ENCODE measurements around the gene METTL5. TPM values are rescaled to one million over a fixed set of nuclear protein-coding genes. Genes with fewer than 3 reads are reported as not detected.
A peak's percentile ranks its signal among the peaks of the same experiment; 100 is the strongest.

METTL5 gene
- total and polyA plus RNA-seq, 9 of the 15 experiments (the other 6 are each of a cell fraction or from before 2014, with no cell fraction given): 149 to 471 (median 224) TPM

DNA sequence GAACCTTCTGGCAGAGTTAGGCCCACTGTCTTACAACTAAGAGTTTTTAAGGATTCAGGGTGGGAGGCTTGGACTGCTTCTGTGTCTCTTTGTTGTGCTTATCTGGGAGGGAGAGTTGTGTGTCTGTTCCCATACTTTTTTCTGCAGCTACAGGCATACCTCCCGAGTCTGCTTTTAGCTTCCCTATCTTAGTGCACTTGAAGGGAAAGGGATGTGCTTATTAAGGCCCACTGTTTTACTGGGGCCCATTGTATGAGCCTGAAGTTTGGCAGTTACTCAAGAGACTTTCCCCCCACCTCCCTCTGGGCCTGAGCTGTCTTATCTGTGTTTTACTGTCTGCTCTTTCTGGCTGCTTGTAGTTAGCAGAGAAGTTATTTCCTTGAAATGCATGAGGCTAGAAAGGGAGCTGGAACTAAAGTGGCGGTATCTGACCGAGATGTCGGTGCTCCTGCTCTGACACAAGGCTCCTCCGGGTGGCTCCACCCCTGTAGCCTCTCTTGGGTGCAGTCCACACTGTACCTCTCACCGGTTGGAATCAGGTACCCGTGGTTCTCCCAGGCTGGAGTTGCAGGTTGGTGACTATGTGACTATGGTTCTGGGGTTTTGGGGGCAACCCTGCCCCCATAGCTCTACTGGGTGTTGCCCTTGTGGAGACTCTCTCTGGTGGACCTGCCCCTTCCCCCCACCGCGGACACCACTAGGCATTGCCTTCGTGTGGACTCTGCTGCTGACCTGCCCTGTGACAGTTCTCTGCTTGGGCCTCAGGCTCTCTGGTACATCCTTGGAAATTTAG, 15.4 kb upstream of the METTL5 start (continued):
- TF ChIP-seq, protein P1, sequence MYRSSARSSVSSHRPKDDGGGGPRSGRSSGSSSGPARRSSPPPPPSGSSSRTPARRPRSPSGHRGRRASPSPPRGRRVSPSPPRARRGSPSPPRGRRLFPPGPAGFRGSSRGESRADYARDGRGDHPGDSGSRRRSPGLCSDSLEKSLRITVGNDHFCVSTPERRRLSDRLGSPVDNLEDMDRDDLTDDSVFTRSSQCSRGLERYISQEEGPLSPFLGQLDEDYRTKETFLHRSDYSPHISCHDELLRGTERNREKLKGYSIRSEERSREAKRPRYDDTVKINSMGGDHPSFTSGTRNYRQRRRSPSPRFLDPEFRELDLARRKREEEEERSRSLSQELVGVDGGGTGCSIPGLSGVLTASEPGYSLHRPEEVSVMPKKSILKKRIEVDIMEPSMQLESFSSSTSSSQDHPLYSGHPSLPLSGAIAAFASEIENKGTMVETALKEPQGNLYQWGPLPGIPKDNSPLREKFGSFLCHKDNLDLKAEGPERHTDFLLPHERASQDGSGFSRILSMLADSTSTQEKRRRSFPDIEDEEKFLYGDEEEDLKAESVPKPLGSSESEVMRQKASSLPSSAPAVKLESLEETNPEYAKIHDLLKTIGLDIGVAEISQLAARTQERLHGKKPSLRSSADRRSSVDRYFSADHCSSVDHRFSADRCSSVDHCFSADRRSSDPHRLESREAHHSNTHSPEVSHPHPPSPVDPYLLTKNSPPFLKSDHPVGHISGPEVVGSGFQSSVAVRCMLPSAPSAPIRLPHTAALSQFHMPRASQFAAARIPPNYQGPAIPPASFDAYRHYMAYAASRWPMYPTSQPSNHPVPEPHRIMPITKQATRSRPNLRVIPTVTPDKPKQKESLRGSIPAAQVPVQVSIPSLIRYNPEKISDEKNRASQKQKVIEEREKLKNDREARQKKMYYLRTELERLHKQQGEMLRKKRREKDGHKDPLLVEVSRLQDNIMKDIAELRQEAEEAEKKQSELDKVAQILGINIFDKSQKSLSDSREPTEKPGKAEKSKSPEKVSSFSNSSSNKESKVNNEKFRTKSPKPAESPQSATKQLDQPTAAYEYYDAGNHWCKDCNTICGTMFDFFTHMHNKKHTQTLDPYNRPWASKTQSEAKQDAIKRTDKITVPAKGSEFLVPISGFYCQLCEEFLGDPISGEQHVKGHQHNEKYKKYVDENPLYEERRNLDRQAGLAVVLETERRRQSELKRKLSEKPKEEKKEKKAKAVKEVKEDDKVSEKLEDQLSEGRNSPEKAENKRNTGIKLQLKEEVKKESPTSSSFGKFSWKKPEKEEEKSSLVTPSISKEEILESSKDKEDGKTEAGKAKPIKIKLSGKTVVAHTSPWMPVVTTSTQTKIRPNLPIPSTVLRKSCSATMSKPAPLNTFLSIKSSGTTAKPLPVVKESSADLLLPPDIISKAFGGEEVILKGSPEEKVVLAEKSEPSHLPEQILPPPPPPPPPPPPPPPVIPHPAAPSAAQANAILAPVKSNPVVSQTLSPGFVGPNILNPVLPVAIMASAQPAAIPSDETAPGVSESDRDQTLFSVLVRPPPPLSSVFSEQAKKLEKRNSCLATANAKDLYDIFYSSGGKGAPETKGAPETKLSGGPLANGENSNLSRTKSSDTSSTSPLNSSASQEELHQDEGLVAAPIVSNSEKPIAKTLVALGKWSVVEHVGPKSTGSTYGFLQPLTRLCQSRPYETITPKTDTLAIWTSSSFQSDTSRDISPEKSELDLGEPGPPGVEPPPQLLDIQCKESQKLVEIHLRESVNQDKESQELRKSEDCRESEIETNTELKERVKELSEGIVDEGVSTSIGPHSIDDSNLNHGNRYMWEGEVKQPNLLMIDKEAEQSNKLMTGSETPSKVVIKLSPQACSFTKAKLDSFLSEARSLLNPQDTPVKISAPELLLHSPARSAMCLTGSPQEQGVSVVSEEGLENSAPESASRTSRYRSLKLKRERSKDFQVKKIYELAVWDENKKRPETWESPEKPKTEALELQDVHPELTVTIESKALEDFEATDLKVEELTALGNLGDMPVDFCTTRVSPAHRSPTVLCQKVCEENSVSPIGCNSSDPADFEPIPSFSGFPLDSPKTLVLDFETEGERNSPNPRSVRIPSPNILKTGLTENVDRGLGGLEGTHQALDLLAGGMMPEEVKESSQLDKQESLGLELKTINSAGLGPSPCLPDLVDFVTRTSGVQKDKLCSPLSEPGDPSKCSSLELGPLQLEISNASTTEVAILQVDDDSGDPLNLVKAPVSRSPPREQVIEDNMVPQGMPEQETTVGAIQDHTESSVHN (IDR thresholded peaks at IDR 0.05; ENCODE audit: borderline replicate concordance in 1 of 2, low read depth in 1 of 2): 0 out of 4 replicates have a peak, but pooled peaks of 1 of the 2 experiments have one; percentile 22
- TF ChIP-seq HNRNPLL (IDR thresholded peaks at IDR 0.05; ENCODE audit: low read depth, low read length, poor library complexity, severe bottlenecking) (peak; percentile 4), RBFOX2 (IDR thresholded peaks at IDR 0.05; ENCODE audit: low read depth, low read length) (0 out of 2 replicates have a peak, but pooled peaks have one; percentile 21), TAF7 (tag; IDR thresholded peaks at IDR 0.05) (no peak), ETV5 (CRISPR knock-in tag; IDR thresholded peaks at IDR 0.05; ENCODE audit: low read depth) (peak; percentile 14; the same call in 1 of the 2 replicates), ZNF12 (CRISPR knock-in tag; IDR thresholded peaks at IDR 0.05) (peak; percentile 57; the same call in 1 of the 2 replicates), RB1 (IDR thresholded peaks at IDR 0.05; ENCODE audit: low read depth) (0 out of 2 replicates have a peak, but pooled peaks have one; percentile 9), FOXM1 (IDR thresholded peaks at IDR 0.05; ENCODE audit: low read depth) (peak; percentile 38), FOXM1 (CRISPR knock-in tag; IDR thresholded peaks at IDR 0.05; ENCODE audit: low read depth) (no peak), GABPB1 (CRISPR knock-in tag; IDR thresholded peaks at IDR 0.05) (no peak), SRF (CRISPR knock-in tag; IDR thresholded peaks at IDR 0.05) (0 out of 4 replicates have a peak, but pooled peaks of 1 of the 2 experiments have one; percentile 67), MTA3 (IDR thresholded peaks at IDR 0.05; ENCODE audit: borderline replicate concordance) (peak; percentile 59; the same call in 1 of the 2 replicates), NUFIP1 (IDR thresholded peaks at IDR 0.05; ENCODE audit: partially characterized antibody) (no peak), SLC30A9 (CRISPR knock-in tag; IDR thresholded peaks at IDR 0.05) (no peak)
- TF ChIP-seq, protein P2, sequence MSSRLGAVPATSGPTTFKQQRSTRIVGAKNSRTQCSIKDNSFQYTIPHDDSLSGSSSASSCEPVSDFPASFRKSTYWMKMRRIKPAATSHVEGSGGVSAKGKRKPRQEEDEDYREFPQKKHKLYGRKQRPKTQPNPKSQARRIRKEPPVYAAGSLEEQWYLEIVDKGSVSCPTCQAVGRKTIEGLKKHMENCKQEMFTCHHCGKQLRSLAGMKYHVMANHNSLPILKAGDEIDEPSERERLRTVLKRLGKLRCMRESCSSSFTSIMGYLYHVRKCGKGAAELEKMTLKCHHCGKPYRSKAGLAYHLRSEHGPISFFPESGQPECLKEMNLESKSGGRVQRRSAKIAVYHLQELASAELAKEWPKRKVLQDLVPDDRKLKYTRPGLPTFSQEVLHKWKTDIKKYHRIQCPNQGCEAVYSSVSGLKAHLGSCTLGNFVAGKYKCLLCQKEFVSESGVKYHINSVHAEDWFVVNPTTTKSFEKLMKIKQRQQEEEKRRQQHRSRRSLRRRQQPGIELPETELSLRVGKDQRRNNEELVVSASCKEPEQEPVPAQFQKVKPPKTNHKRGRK (tag; IDR thresholded peaks at IDR 0.05): no peak

Data from K562 (cell line).